Panc1 (cell line): ENCODE data around the gene SLC2A4.

Experiments
- TCF7L2 ChIP-seq: IDR thresholded peaks from 2 replicates; pipeline ENCODE4 v1.6.1; 2011; ENCODE audit warnings: mild to moderate bottlenecking, low read depth, low read length, inconsistent platforms
- TF ChIP-seq, protein P1 (sequence below): fragments of 450-650 bp; IDR thresholded peaks from 2 replicates; pipeline ENCODE4 v1.5.1; 2017; ENCODE audit warnings: mild to moderate bottlenecking
- TF ChIP-seq, protein P2 (sequence below), 2 experiments: IDR thresholded peaks; 2 replicates each; pipeline ENCODE4 v1.6.1; 2011 to 2012; ENCODE audit warnings: low read depth in 2 of 2, control low read depth in 1 of 2, low read length in 1 of 2, mild to moderate bottlenecking in 1 of 2, moderate library complexity in 1 of 2; ENCODE audit not compliant: insufficient read depth in 1 of 2

- TF ChIP-seq, protein P1, sequence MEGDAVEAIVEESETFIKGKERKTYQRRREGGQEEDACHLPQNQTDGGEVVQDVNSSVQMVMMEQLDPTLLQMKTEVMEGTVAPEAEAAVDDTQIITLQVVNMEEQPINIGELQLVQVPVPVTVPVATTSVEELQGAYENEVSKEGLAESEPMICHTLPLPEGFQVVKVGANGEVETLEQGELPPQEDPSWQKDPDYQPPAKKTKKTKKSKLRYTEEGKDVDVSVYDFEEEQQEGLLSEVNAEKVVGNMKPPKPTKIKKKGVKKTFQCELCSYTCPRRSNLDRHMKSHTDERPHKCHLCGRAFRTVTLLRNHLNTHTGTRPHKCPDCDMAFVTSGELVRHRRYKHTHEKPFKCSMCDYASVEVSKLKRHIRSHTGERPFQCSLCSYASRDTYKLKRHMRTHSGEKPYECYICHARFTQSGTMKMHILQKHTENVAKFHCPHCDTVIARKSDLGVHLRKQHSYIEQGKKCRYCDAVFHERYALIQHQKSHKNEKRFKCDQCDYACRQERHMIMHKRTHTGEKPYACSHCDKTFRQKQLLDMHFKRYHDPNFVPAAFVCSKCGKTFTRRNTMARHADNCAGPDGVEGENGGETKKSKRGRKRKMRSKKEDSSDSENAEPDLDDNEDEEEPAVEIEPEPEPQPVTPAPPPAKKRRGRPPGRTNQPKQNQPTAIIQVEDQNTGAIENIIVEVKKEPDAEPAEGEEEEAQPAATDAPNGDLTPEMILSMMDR: no peak
- TF ChIP-seq, protein P2, sequence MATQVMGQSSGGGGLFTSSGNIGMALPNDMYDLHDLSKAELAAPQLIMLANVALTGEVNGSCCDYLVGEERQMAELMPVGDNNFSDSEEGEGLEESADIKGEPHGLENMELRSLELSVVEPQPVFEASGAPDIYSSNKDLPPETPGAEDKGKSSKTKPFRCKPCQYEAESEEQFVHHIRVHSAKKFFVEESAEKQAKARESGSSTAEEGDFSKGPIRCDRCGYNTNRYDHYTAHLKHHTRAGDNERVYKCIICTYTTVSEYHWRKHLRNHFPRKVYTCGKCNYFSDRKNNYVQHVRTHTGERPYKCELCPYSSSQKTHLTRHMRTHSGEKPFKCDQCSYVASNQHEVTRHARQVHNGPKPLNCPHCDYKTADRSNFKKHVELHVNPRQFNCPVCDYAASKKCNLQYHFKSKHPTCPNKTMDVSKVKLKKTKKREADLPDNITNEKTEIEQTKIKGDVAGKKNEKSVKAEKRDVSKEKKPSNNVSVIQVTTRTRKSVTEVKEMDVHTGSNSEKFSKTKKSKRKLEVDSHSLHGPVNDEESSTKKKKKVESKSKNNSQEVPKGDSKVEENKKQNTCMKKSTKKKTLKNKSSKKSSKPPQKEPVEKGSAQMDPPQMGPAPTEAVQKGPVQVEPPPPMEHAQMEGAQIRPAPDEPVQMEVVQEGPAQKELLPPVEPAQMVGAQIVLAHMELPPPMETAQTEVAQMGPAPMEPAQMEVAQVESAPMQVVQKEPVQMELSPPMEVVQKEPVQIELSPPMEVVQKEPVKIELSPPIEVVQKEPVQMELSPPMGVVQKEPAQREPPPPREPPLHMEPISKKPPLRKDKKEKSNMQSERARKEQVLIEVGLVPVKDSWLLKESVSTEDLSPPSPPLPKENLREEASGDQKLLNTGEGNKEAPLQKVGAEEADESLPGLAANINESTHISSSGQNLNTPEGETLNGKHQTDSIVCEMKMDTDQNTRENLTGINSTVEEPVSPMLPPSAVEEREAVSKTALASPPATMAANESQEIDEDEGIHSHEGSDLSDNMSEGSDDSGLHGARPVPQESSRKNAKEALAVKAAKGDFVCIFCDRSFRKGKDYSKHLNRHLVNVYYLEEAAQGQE (IDR thresholded peaks at IDR 0.05; ENCODE audit: insufficient read depth in 1 of 2, low read depth in 2 of 2, low read length in 1 of 2): no peak
- TF ChIP-seq TCF7L2: no peak
Observed at GRCh38 chr17:7260651-7261378, 20.7 kb upstream of the SLC2A4 start.
